ENCODE results near the gene IPO9.

Gene IPO9

DNA sequence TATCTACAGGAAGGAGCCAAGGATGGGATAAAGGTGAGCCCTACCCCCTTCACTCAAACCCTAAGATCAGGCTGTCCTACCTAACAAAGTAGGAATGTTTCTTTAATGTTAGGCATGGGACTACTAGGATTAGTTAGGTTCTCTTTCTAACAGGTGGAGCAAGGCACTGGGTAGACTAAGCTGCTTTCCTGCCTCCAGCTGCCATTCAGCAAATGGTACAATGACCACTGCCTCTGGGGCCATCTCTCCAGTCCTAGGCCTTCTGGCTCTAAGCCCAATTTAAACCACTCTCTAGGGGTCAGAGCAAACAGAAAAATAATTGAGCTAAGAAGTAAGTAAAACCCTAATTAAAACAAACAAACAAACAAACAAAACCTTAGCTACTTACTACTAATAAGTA is 15.7 kb upstream of the IPO9 start:
- TF ChIP-seq SIN3A (IDR thresholded peaks at IDR 0.05; ENCODE audit: borderline replicate concordance, insufficient read depth, low read length) (no peak), TAF1 (IDR thresholded peaks at IDR 0.05; ENCODE audit: borderline replicate concordance, insufficient read depth, low read length) (no peak), FOXP2 (optimal IDR thresholded peaks at IDR 0.05; ENCODE audit: borderline replicate concordance, extremely low read depth, extremely low read length, insufficient read depth) (no peak), POLR2AphosphoS5 (IDR thresholded peaks at IDR 0.05; ENCODE audit: low read depth, low read length) (no peak)
- TF ChIP-seq, protein P1, sequence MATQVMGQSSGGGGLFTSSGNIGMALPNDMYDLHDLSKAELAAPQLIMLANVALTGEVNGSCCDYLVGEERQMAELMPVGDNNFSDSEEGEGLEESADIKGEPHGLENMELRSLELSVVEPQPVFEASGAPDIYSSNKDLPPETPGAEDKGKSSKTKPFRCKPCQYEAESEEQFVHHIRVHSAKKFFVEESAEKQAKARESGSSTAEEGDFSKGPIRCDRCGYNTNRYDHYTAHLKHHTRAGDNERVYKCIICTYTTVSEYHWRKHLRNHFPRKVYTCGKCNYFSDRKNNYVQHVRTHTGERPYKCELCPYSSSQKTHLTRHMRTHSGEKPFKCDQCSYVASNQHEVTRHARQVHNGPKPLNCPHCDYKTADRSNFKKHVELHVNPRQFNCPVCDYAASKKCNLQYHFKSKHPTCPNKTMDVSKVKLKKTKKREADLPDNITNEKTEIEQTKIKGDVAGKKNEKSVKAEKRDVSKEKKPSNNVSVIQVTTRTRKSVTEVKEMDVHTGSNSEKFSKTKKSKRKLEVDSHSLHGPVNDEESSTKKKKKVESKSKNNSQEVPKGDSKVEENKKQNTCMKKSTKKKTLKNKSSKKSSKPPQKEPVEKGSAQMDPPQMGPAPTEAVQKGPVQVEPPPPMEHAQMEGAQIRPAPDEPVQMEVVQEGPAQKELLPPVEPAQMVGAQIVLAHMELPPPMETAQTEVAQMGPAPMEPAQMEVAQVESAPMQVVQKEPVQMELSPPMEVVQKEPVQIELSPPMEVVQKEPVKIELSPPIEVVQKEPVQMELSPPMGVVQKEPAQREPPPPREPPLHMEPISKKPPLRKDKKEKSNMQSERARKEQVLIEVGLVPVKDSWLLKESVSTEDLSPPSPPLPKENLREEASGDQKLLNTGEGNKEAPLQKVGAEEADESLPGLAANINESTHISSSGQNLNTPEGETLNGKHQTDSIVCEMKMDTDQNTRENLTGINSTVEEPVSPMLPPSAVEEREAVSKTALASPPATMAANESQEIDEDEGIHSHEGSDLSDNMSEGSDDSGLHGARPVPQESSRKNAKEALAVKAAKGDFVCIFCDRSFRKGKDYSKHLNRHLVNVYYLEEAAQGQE (IDR thresholded peaks at IDR 0.05; ENCODE audit: insufficient read depth in 1 of 2, low read depth in 2 of 2, low read length in 2 of 2), result no peak

DNA sequence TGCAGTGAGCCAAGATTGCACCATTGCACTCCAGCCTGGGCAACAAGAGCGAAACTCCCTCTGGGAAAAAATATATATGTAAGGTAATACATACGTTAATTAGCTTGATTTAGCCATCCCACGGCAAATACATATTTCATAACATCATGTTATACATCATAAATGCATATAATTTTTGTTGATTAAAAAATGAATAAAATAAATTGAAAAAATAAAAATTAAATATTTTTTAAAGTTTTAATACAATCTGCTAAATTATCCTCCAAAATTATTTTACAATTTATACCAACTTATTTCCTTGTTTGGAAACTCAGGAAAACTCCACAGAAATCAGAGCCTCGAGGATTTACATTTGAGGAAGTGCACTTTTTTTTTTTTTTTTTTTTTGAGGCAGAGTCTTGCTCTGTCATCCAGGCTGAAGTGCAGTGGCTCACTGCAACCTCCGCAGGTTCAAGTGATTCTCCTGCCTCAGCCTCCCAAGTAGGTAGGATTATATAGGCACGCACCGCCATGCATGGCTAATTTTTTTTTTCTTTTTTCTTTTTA is 12.6 kb upstream of the IPO9 start:
- no peak for TF ChIP-seq SIN3A (IDR thresholded peaks at IDR 0.05; ENCODE audit: borderline replicate concordance, insufficient read depth, low read length)
- no peak for TF ChIP-seq FOXP2 (optimal IDR thresholded peaks at IDR 0.05; ENCODE audit: borderline replicate concordance, extremely low read depth, extremely low read length, insufficient read depth)

DNA sequence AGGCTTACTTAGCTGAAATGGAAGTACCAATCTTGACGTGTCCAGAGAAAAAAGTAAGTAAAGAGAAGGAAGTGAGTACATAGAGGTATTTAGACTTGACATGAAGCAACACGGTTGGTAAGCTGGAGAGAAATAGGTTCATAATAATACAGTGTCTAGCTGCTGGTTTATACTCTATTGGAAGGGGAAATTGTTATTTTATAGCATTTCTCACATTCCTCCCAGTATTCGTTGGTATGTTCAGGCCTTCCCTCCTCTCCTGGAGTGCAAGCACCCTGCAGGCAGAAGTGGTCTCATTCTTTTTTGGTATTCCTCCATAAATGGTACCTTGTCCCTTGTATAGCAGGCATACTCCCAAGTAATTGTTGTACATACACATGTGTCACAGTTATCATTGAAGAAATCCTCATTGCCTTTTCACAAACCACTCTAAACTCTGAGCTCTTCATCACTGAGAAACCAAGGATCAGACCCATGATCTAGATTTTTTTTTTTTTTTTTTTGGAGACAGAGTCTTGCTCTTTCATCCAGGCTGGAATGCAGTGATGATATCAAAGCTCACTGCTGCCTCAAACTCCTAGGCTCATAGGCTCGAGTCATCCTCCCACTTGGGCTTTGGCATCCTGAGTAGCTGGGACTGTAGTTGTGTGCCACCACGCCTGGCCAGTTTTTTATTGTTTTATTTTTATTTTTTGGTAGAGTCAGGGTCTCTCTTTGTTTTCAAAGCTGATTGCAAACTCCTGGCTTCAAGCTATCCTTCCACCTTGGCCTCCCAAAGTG is 9.8 kb upstream of the IPO9 start:
- TF ChIP-seq FOXP2 (optimal IDR thresholded peaks at IDR 0.05; ENCODE audit: borderline replicate concordance, extremely low read depth, extremely low read length, insufficient read depth) (no peak), POLR2AphosphoS5 (IDR thresholded peaks at IDR 0.05; ENCODE audit: low read depth, low read length) (no peak), SIN3A (IDR thresholded peaks at IDR 0.05; ENCODE audit: borderline replicate concordance, insufficient read depth, low read length) (no peak)

DNA sequence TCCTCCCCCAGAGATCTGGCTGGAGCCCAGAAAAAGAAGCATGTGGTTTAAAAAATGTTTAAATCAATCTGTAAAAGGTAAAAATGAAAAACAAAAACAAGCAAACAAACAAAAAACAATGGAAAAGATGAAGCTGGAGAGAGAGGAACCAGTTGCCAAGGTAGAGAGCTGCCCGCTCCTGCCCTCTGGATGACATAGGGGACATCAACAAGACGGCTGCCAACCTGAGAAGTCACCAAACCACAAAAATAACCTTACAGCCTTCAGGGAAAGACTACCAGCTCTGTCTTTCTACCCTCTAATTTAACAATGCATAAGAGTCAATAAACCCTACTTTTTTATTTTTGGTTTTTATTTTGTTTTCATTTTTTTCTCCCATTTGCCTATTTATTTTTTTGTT is 8.5 kb upstream of the IPO9 start:
- TF ChIP-seq POLR2AphosphoS5 (IDR thresholded peaks at IDR 0.05; ENCODE audit: low read depth, low read length) (no peak), TAF1 (IDR thresholded peaks at IDR 0.05; ENCODE audit: borderline replicate concordance, insufficient read depth, low read length) (no peak), SIN3A (IDR thresholded peaks at IDR 0.05; ENCODE audit: borderline replicate concordance, insufficient read depth, low read length) (no peak), FOXP2 (optimal IDR thresholded peaks at IDR 0.05; ENCODE audit: borderline replicate concordance, extremely low read depth, extremely low read length, insufficient read depth) (no peak)
- TF ChIP-seq, protein P1 (IDR thresholded peaks at IDR 0.05; ENCODE audit: insufficient read depth in 1 of 2, low read depth in 2 of 2, low read length in 2 of 2), result no peak

DNA sequence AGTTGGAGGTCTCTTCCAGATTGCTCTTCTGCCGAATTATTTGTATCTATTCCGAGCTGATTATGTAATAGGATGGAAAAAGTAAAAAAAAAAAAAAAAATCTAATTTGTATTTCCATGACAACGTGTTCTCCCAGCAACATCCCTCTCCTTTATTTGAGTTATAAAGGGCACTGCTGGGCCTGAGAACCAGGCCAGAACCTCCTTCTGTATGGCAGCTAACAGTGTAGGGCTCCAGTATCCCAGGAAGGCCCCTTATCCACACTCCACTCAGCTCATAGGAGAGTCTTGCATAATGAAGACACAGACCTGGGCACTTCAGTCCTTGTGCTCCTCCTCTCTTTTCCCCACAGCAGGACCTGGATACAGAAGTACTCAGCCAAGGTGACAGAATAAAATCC is 3.7 kb upstream of the IPO9 start:
- TF ChIP-seq TAF1 (IDR thresholded peaks at IDR 0.05; ENCODE audit: borderline replicate concordance, insufficient read depth, low read length), result no peak
- TF ChIP-seq POLR2AphosphoS5 (IDR thresholded peaks at IDR 0.05; ENCODE audit: low read depth, low read length), result no peak
- TF ChIP-seq SIN3A (IDR thresholded peaks at IDR 0.05; ENCODE audit: borderline replicate concordance, insufficient read depth, low read length), result no peak
- TF ChIP-seq, protein P1 (IDR thresholded peaks at IDR 0.05; ENCODE audit: insufficient read depth in 1 of 2, low read depth in 2 of 2, low read length in 2 of 2), result no peak
- no peak for TF ChIP-seq FOXP2 (optimal IDR thresholded peaks at IDR 0.05; ENCODE audit: borderline replicate concordance, extremely low read depth, extremely low read length, insufficient read depth)

DNA sequence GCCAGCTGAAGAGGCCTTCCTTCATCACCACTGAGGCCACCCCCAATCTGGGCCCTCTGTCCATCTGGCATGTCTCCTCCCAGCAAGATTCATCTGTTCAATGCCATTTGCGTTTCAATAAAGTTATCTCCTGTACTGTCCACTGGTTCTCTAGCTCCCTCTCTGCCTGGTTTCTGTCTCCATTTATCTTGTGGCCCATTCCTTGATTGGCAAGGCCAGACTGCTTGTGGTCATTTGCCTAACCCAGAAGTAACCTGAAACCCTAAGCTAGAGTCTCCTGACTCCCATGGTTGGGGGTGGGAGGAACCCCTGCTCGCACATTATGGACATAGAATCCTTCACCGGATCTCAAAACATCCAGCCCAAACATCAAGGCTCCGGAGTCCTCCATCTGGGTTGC is 2.1 kb upstream of the IPO9 start:
- TF ChIP-seq SIN3A (IDR thresholded peaks at IDR 0.05; ENCODE audit: borderline replicate concordance, insufficient read depth, low read length), result no peak
- no peak for TF ChIP-seq FOXP2 (optimal IDR thresholded peaks at IDR 0.05; ENCODE audit: borderline replicate concordance, extremely low read depth, extremely low read length, insufficient read depth)
- TF ChIP-seq POLR2AphosphoS5 (IDR thresholded peaks at IDR 0.05; ENCODE audit: low read depth, low read length), result no peak
- TF ChIP-seq TAF1 (IDR thresholded peaks at IDR 0.05; ENCODE audit: borderline replicate concordance, insufficient read depth, low read length), result no peak
- TF ChIP-seq, protein P1 (IDR thresholded peaks at IDR 0.05; ENCODE audit: insufficient read depth in 1 of 2, low read depth in 2 of 2, low read length in 2 of 2), result no peak
